OCI-LY7 (cell line): ENCODE data around the gene E4F1. TPM values are rescaled to one million over a fixed set of nuclear protein-coding genes. Genes with fewer than 3 reads are reported as not detected.

Source experiments
- BruUV-seq: library from RNA; stranded (reverse); fragments of 400-500 nt; replicated peaks from 2 replicates; lab custom pipeline; 2021; lab: Mats Ljungman, UMichigan
- CTCF ChIA-PET: fragments of 300-600 bp; sonication (Branson Sonifier 250); formaldehyde crosslinking; loops from one replicate; lab custom pipeline; 2022; ENCODE audit warnings: antibody characterized with exemption; ENCODE audit not compliant: unreplicated experiment; lab: Charles Lee
- POLR2A ChIA-PET: fragments of 300-600 bp; sonication (Branson Sonifier 250); formaldehyde crosslinking; loops from one replicate; lab custom pipeline; 2022; ENCODE audit warnings: antibody characterized with exemption; lab: Charles Lee
- DNase-seq: peaks from one replicate; pipeline ENCODE4 v3.0.0-alpha.2; 2015; ENCODE audit warnings: low spot score
- H2AFZ ChIP-seq: fragments of 200-600 bp; sonication (generic), shearing (Covaris generic); 2 replicates; pipeline ENCODE4 v1.6.1; 2014; ENCODE audit warnings: mild to moderate bottlenecking, antibody characterized with exemption, low read length, moderate library complexity
- H3K27ac ChIP-seq: fragments of 200-600 bp; sonication (generic); 2 replicates; pipeline ENCODE4 v1.5.1; 2014; ENCODE audit warnings: mixed run types, low read depth, mild to moderate bottlenecking, moderate library complexity, low read length, inconsistent platforms; ENCODE audit not compliant: poor library complexity, severe bottlenecking
- H3K36me3 ChIP-seq: fragments of 200-600 bp; sonication (generic); 2 replicates; pipeline ENCODE4 v1.6.1; 2014; ENCODE audit warnings: mild to moderate bottlenecking, antibody characterized with exemption, low read length, moderate library complexity, mixed read lengths; ENCODE audit not compliant: insufficient read depth
- H3K4me1 ChIP-seq: fragments of 200-600 bp; sonication (generic); 2 replicates; pipeline ENCODE4 v1.5.1; 2014; ENCODE audit warnings: mild to moderate bottlenecking, low read length; ENCODE audit not compliant: insufficient read depth, poor library complexity, severe bottlenecking
- H3K4me2 ChIP-seq: fragments of 200-600 bp; sonication (generic); 2 replicates; pipeline ENCODE4 v1.6.1; 2014; ENCODE audit warnings: mild to moderate bottlenecking, low read length
- H3K4me3 ChIP-seq: fragments of 200-600 bp; sonication (generic); 2 replicates; pipeline ENCODE4 v1.5.1; 2014; ENCODE audit warnings: mild to moderate bottlenecking, low read depth, low read length; ENCODE audit not compliant: poor library complexity, severe bottlenecking
- H3K79me2 ChIP-seq: fragments of 200-600 bp; sonication (generic); 2 replicates; pipeline ENCODE4 v1.6.1; 2016; ENCODE audit warnings: low read depth, mild to moderate bottlenecking, low read length, moderate library complexity, mixed read lengths; ENCODE audit not compliant: insufficient read depth
- H3K9me2 ChIP-seq: fragments of 200-600 bp; sonication (generic); 2 replicates; pipeline ENCODE4 v1.6.1; 2016; ENCODE audit warnings: mild to moderate bottlenecking, low read length, mixed read lengths; ENCODE audit not compliant: insufficient read depth
- H3K9me3 ChIP-seq: fragments of 200-600 bp; sonication (generic); 2 replicates; pipeline ENCODE4 v1.6.1; 2014; ENCODE audit warnings: mild to moderate bottlenecking, mixed run types, low read length, mixed read lengths
- H4K20me1 ChIP-seq: fragments of 200-600 bp; sonication (generic); 2 replicates; pipeline ENCODE4 v1.6.1; 2014; ENCODE audit warnings: mild to moderate bottlenecking, antibody characterized with exemption, low read length, moderate library complexity, mixed read lengths; ENCODE audit not compliant: insufficient read depth
- EZH2phosphoT487 ChIP-seq: fragments of 200-600 bp; sonication (generic); IDR thresholded peaks from 2 replicates; pipeline ENCODE4 v1.6.1; 2018; ENCODE audit warnings: low read depth, borderline replicate concordance, mild to moderate bottlenecking, mixed run types, antibody characterized with exemption, low read length, moderate library complexity, mixed read lengths
- intact Hi-C: fragments of 100-400 bp; cut with micrococcal nuclease; formaldehyde crosslinking; loops from one replicate; pipeline ENCODE4 v1.10.0; 2022; ENCODE audit not compliant: unreplicated experiment
- total RNA-seq, 2 experiments: library from RNA; depleted of rRNA in 1 of 2; stranded (reverse); fragments of >200 nt in 1 of 2; shearing (Covaris generic) in 1 of 2; gene quantifications; 2 replicates each; pipeline ENCODE4 v1.2.3, GENCODE V29; 2014 to 2022
- TF ChIP-seq, protein P1 (sequence below): fragments of 200-600 bp; sonication (generic); conservative IDR thresholded peaks from 2 replicates; pipeline ENCODE4 v1.5.1; 2014; ENCODE audit warnings: mild to moderate bottlenecking, antibody characterized with exemption, low read length, moderate library complexity, mixed read lengths

The E4F1 gene
- total RNA-seq, 2 experiments from 2014 or later, result 42.3 to 59.6 TPM

DNA sequence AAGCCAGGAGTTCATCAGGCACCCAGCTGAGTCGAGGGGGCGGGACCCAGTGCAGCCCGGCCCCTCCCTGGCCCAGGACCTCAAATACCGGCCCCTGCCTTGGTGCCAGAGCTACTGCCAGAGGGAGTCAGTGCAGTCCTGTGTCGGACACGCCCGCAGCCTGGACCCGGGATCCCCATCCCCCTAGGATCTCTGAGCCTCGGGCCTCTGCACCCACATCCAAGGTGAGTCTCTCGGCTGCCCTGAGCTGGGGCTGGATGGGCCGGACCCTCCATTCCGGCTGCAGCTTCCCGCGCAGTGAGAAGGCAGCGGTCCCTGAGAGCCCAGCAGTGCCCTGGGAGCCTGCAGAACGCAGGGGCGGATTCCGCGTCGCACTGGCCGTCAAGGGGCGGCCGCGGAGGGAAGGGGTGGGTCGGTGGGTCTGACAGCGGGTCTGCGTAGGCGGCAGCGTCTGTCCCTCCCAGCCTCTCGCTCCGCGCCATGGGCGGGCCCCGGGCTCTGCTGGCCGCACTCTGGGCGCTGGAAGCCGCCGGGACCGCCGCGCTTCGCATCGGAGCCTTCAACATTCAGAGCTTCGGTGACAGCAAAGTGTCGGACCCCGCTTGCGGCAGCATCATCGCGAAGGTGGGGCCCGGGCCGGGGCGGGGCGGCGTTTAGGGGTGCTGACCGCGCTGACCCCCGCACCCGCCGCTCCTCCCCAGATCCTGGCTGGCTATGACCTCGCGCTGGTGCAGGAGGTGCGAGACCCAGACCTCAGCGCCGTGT is 13.1 kb downstream of the E4F1 start, which contains the start of gene DNASE1L2:
TSS of gene DNASE1L2 (plus strand) at position 108 of the 765 bp plus-strand sequence. CDS start at position 481, 373 bp downstream.
- BruUV-seq, result no TSS peak
- no peaks in the 10 kb centered on the region for H3K79me2 ChIP-seq
- H3K9me2 ChIP-seq, result no peaks in the 10 kb centered on the region
- H3K4me3 ChIP-seq, result no peak within 1 kb of the TSS
- no peak for DNase-seq
- no peaks in the 10 kb centered on the region for H3K4me1 ChIP-seq
- no peak within 1 kb of the TSS for H3K4me2 ChIP-seq
- H3K36me3 ChIP-seq, result peaks cover 74% of the 10 kb centered on the region
- POLR2A ChIA-PET, result no interaction called here
- no peaks in the 10 kb centered on the region for H4K20me1 ChIP-seq
- H3K9me3 ChIP-seq, result no peaks in the 10 kb centered on the region
- TF ChIP-seq EZH2phosphoT487, result no peak
- TF ChIP-seq, protein P1, sequence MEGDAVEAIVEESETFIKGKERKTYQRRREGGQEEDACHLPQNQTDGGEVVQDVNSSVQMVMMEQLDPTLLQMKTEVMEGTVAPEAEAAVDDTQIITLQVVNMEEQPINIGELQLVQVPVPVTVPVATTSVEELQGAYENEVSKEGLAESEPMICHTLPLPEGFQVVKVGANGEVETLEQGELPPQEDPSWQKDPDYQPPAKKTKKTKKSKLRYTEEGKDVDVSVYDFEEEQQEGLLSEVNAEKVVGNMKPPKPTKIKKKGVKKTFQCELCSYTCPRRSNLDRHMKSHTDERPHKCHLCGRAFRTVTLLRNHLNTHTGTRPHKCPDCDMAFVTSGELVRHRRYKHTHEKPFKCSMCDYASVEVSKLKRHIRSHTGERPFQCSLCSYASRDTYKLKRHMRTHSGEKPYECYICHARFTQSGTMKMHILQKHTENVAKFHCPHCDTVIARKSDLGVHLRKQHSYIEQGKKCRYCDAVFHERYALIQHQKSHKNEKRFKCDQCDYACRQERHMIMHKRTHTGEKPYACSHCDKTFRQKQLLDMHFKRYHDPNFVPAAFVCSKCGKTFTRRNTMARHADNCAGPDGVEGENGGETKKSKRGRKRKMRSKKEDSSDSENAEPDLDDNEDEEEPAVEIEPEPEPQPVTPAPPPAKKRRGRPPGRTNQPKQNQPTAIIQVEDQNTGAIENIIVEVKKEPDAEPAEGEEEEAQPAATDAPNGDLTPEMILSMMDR, result no peak
- CTCF ChIA-PET, result no interaction called here
- intact Hi-C loops, result no loop called here
- H2AFZ ChIP-seq, result no peak within 1 kb of the TSS
- no peak within 1 kb of the TSS for H3K27ac ChIP-seq

DNA sequence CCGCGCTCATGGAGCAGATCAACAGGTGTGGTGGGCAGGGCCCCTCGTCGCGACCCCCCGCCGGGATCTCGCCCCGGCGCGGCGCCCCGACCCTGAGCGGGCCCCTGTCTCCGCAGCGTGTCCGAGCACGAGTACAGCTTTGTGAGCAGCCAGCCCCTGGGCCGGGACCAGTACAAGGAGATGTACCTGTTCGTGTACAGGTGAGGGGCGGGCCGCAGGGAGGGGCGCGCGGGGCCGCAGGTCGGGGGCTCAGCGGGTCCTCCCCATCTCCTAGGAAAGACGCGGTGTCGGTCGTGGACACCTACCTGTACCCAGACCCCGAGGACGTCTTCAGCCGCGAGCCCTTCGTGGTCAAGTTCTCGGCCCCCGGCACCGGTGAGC is 13.7 kb downstream of the E4F1 start:
- no peak overlapping the region for H3K27ac ChIP-seq
- ChIA-PET POLR2A (no interaction called here), CTCF (no interaction called here)
- H2AFZ ChIP-seq, result no peak overlapping the region
- no peaks in the 10 kb centered on the region for H3K9me3 ChIP-seq
- no peak overlapping the region for H3K4me3 ChIP-seq
- H3K36me3 ChIP-seq, result peaks cover 76% of the 10 kb centered on the region
- H3K79me2 ChIP-seq, result no peaks in the 10 kb centered on the region
- H3K4me1 ChIP-seq, result no peaks in the 10 kb centered on the region
- H4K20me1 ChIP-seq, result no peaks in the 10 kb centered on the region
- H3K9me2 ChIP-seq, result no peaks in the 10 kb centered on the region
- TF ChIP-seq, protein P1, result no peak
- no peak for TF ChIP-seq EZH2phosphoT487
- DNase-seq, result no peak
- intact Hi-C loops, result no loop called here
- no peak overlapping the region for H3K4me2 ChIP-seq
- BruUV-seq, result no TSS peak

DNA sequence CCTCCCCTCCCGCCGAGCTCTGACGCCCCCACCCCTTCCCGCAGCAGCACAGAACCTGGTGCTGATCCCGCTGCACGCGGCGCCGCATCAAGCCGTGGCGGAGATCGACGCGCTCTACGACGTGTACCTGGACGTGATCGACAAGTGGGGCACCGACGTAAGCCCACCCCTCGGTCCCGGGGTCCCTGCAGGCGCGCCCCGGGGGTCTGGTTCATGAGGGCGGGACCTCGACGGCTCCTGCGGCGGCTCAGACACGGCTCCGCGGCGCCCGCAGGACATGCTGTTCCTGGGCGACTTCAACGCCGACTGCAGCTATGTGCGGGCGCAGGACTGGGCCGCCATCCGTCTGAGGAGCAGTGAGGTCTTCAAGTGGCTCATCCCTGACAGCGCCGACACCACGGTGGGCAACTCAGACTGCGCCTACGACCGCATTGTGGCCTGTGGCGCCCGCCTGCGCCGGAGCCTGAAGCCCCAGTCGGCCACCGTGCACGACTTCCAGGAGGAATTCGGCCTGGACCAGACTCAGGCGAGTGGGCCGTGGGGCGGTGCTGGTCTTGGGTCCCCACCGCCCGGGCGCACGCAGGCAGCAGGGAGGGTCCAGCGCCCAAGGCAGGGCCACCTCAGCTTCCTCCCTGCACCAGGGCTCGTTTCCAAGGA is 14.2 kb downstream of the E4F1 start:
- no peaks in the 10 kb centered on the region for H3K9me3 ChIP-seq
- H3K4me1 ChIP-seq, result no peaks in the 10 kb centered on the region
- no peak overlapping the region for H3K27ac ChIP-seq
- H3K4me3 ChIP-seq, result no peak overlapping the region
- no peak overlapping the region for H3K4me2 ChIP-seq
- no TSS peak for BruUV-seq
- POLR2A ChIA-PET, result no interaction called here
- H2AFZ ChIP-seq, result no peak overlapping the region
- no peak for TF ChIP-seq EZH2phosphoT487
- TF ChIP-seq, protein P1, result no peak
- H3K36me3 ChIP-seq, result peaks cover 81% of the 10 kb centered on the region
- H4K20me1 ChIP-seq, result no peaks in the 10 kb centered on the region
- H3K79me2 ChIP-seq, result no peaks in the 10 kb centered on the region
- no peaks in the 10 kb centered on the region for H3K9me2 ChIP-seq
- DNase-seq, result no peak
- CTCF ChIA-PET, result no interaction called here
- intact Hi-C loops, result no loop called here
